Measurements from ENCODE around the gene CCDC6. TPM values are rescaled to one million over a fixed set of nuclear protein-coding genes. Genes with fewer than 3 reads are reported as not detected.
A peak's percentile ranks its signal among the peaks of the same experiment; 100 is the strongest.

The CCDC6 gene
- polyA plus RNA-seq, 1 donor (not counting 4 experiments of a cell fraction or from before 2014, with no cell fraction given), result 46.5 TPM

DNA sequence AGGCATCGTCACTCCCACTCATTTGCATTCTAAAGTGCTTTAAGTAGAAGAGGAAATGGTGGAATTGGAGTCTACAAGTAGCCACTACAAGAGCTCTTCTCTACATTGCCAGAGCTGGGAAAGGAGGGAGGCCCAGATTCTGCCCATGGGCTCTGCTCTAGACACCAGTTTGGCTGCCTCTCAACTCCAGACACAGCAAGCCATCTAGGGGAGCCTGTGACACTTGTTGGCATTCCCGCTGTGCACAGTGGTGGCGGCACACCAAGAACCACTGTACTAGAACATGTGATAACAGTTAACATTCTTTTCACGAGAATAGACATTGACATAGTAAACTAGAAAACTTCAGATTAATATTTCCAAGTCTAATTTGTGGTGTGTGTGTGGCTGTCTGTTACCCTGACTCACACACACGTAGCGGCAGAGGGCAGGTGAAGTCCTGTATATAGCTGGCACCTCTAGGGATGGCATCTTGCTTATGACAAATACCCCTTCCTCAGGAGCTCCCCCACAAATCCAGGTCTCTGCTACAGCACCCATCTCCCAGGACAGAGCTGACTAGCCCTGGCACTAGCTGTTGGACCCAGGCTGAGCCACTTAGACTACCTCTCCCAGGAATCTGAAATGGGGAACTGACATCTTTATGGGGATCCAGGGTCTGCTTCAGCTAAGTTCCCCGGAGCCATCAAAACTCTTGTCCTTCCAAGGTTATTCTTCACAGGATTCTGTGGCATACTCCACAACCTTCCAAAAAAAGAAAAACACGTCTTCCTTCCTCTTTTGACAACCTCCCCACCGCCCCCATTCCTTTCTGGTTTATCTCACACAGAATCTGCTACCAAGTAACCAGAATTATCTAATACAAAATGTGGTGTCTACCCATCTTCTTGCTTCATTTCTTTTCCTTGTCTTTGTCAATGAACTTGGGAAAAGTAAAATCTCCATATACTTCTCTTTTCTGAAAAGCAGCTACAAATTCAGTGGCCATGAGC is 98.4 kb downstream of the CCDC6 start:
- dilution Hi-C loops (cut with MboI; ENCODE audit: extremely low pct_ligation_motif_present, low sequenced_read_pairs), result no loop called here

DNA sequence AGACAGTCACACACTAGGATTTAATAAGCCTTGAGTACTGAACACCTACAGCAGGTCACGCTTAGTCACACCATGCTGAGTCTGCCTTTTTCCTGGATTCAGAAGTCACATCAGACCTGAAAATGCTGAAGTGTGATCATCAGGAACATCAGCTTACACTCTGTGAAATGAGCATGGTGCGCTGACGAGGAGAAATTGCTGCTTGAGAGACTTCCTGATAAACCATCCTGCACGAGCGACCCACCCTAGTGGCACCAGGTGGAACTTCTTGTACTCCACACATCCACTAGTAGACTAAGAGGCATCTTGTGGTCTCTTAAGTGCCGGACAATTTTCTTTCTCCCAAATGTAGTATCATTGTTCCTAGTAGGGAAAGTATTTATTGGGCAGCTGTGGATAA is 101.3 kb downstream of the CCDC6 start:
- TF ChIP-seq, protein P1, sequence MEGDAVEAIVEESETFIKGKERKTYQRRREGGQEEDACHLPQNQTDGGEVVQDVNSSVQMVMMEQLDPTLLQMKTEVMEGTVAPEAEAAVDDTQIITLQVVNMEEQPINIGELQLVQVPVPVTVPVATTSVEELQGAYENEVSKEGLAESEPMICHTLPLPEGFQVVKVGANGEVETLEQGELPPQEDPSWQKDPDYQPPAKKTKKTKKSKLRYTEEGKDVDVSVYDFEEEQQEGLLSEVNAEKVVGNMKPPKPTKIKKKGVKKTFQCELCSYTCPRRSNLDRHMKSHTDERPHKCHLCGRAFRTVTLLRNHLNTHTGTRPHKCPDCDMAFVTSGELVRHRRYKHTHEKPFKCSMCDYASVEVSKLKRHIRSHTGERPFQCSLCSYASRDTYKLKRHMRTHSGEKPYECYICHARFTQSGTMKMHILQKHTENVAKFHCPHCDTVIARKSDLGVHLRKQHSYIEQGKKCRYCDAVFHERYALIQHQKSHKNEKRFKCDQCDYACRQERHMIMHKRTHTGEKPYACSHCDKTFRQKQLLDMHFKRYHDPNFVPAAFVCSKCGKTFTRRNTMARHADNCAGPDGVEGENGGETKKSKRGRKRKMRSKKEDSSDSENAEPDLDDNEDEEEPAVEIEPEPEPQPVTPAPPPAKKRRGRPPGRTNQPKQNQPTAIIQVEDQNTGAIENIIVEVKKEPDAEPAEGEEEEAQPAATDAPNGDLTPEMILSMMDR (optimal IDR thresholded peaks at IDR 0.05 in 1 of 3, IDR thresholded peaks at IDR 0.05 in 1 of 3, conservative IDR thresholded peaks at IDR 0.05 in 1 of 3; ENCODE audit: extremely low read depth in 1 of 3, insufficient read depth in 2 of 3, low read length in 3 of 3), result peak; percentile 33 to 56 (median 41)
- TF ChIP-seq EZH2 (IDR thresholded peaks at IDR 0.05; ENCODE audit: low read length), result no peak
- Histone ChIP-seq H4K20me1 (ENCODE audit: control insufficient read depth, extremely low read depth, insufficient read depth, low read length) (no peaks in the 10 kb centered on the region), H3K79me2 (ENCODE audit: control insufficient read depth, insufficient read depth, low read length) (no peaks in the 10 kb centered on the region), H3K4me1 (ENCODE audit: control insufficient read depth, extremely low read depth, insufficient read depth, low read length) (no peaks in the 10 kb centered on the region), H3K36me3 (ENCODE audit: control insufficient read depth in 2 of 2, extremely low read depth in 1 of 2, insufficient read depth in 2 of 2, low read length in 2 of 2) (peaks cover 21 to 40% of the 10 kb centered on the region in 2 experiments), H3K4me2 (ENCODE audit: control insufficient read depth, extremely low read depth, insufficient read depth, low read depth, low read length) (no peak overlapping the region), H3K9ac (ENCODE audit: control insufficient read depth, extremely low read depth, insufficient read depth, low read length) (no peak overlapping the region), H3K27me3 (ENCODE audit: control insufficient read depth, extremely low read depth, insufficient read depth, low read length) (no peaks in the 10 kb centered on the region), H3K9me3 (ENCODE audit: control insufficient read depth, low read depth, low read length) (no peaks in the 10 kb centered on the region), H2AFZ (ENCODE audit: control insufficient read depth, low read length) (no peak overlapping the region), H3K4me3 (ENCODE audit: control insufficient read depth in 2 of 3, extremely low read depth in 1 of 3, insufficient read depth in 2 of 3, low read depth in 1 of 3, low read length in 3 of 3) (no peak overlapping the region), H3K27ac (ENCODE audit: control insufficient read depth, insufficient read depth, low read length) (no peak overlapping the region), H3K9me1 (ENCODE audit: control insufficient read depth, extremely low read depth, insufficient read depth, low read length) (no peaks in the 10 kb centered on the region)
- FAIRE-seq (no peak), DNase-seq (ENCODE audit: low read depth, low spot score) (no peak)
- dilution Hi-C loops (cut with MboI; ENCODE audit: extremely low pct_ligation_motif_present, low sequenced_read_pairs), result no loop called here

More for the DNA sequence above, 98.4 kb downstream of the CCDC6 start:
- no peak overlapping the region for H3K27ac ChIP-seq (ENCODE audit: control insufficient read depth, insufficient read depth, low read length)
- no peaks in the 10 kb centered on the region for H3K79me2 ChIP-seq (ENCODE audit: control insufficient read depth, insufficient read depth, low read length)
- H3K9me3 ChIP-seq (ENCODE audit: control insufficient read depth, low read depth, low read length), result no peaks in the 10 kb centered on the region
- no peak overlapping the region for H3K4me2 ChIP-seq (ENCODE audit: control insufficient read depth, extremely low read depth, insufficient read depth, low read depth, low read length)
- peaks cover 27 to 47% of the 10 kb centered on the region in 2 experiments for H3K36me3 ChIP-seq (ENCODE audit: control insufficient read depth in 2 of 2, extremely low read depth in 1 of 2, insufficient read depth in 2 of 2, low read length in 2 of 2)
- H2AFZ ChIP-seq (ENCODE audit: control insufficient read depth, low read length), result no peak overlapping the region
- no peak overlapping the region for H3K9ac ChIP-seq (ENCODE audit: control insufficient read depth, extremely low read depth, insufficient read depth, low read length)
- FAIRE-seq (no peak), DNase-seq (ENCODE audit: low read depth, low spot score) (no peak)
- no peaks in the 10 kb centered on the region for H3K27me3 ChIP-seq (ENCODE audit: control insufficient read depth, extremely low read depth, insufficient read depth, low read length)
- H3K4me1 ChIP-seq (ENCODE audit: control insufficient read depth, extremely low read depth, insufficient read depth, low read length), result no peaks in the 10 kb centered on the region
- H3K4me3 ChIP-seq (ENCODE audit: control insufficient read depth in 2 of 3, extremely low read depth in 1 of 3, insufficient read depth in 2 of 3, low read depth in 1 of 3, low read length in 3 of 3), result no peak overlapping the region
- no peaks in the 10 kb centered on the region for H4K20me1 ChIP-seq (ENCODE audit: control insufficient read depth, extremely low read depth, insufficient read depth, low read length)
- H3K9me1 ChIP-seq (ENCODE audit: control insufficient read depth, extremely low read depth, insufficient read depth, low read length), result no peaks in the 10 kb centered on the region
- TF ChIP-seq, protein P1 (optimal IDR thresholded peaks at IDR 0.05 in 1 of 3, IDR thresholded peaks at IDR 0.05 in 1 of 3, conservative IDR thresholded peaks at IDR 0.05 in 1 of 3; ENCODE audit: extremely low read depth in 1 of 3, insufficient read depth in 2 of 3, low read length in 3 of 3), result no peak
- TF ChIP-seq EZH2 (IDR thresholded peaks at IDR 0.05; ENCODE audit: low read length), result no peak

Measured in keratinocyte (primary cell).